ENCODE data around the gene RALBP1. TPM values are rescaled to one million over a fixed set of nuclear protein-coding genes. Genes with fewer than 3 reads are reported as not detected.

Gene RALBP1
- polyA plus RNA-seq, 1 experiment: 45.2 TPM

- no peaks in the 10 kb centered on the region for H3K27me3 ChIP-seq (ENCODE audit: control insufficient read depth, insufficient read depth, low read length)
- no peak for DNase-seq (ENCODE audit: low read depth)
- POLR2A ChIA-PET: no interaction called here
- peaks cover 22% of the 10 kb centered on the region for H3K36me3 ChIP-seq (ENCODE audit: control insufficient read depth, insufficient read depth, low read length)
- CTCF ChIA-PET: no interaction called here
- no peak overlapping the region for H3K4me3 ChIP-seq (ENCODE audit: low read depth, low read length)
- TF ChIP-seq CTCF (IDR thresholded peaks at IDR 0.05; ENCODE audit: insufficient read depth, low read depth, low read length): no peak
Observed at GRCh38 chr18:9558387-9559064, 83.2 kb downstream of the RALBP1 start.

- DNase-seq (ENCODE audit: low read depth): no peak
- Histone ChIP-seq H3K27me3 (ENCODE audit: control insufficient read depth, insufficient read depth, low read length) (no peaks in the 10 kb centered on the region), H3K36me3 (ENCODE audit: control insufficient read depth, insufficient read depth, low read length) (peaks cover 21% of the 10 kb centered on the region), H3K4me3 (ENCODE audit: low read depth, low read length) (no peak overlapping the region)
- TF ChIP-seq CTCF (IDR thresholded peaks at IDR 0.05; ENCODE audit: insufficient read depth, low read depth, low read length): no peak
- ChIA-PET CTCF (interaction anchor here (7.4 kb wide), 1 partner anchor 16 kb away, joined by 46 read pairs; no protein-coding TSS in a partner anchor), POLR2A (no interaction called here)
Observed at GRCh38 chr18:9559253-9559652, 83.9 kb downstream of the RALBP1 start.

DNA sequence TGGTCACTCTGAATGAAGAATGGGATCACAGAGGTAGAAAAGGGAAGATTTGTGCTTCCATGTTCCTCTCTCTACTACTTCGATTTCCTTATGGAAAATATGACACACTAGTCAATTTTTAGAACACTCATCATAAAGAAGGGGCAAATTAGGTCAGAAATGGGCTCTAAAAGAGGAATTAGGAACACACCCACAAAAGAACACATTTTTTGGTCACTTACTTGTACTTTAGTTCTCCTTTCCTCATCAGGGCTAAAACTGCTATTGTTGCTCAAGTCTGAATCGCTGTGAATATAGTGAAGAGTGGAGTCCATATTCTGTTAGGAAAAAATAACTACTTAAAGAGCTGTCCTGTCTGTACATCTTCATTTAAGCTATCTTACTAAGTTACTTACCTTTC is 86.4 kb downstream of the RALBP1 start:
- no peak for DNase-seq (ENCODE audit: low read depth)
- ChIA-PET CTCF (interaction anchor here (7.4 kb wide), 1 partner anchor 14 kb away, joined by 46 read pairs; no protein-coding TSS in a partner anchor), POLR2A (interaction anchor here (0.5 kb wide), 1 partner anchor 17 kb away, joined by 3 read pairs; no protein-coding TSS in a partner anchor)
- Histone ChIP-seq H3K27me3 (ENCODE audit: control insufficient read depth, insufficient read depth, low read length) (no peaks in the 10 kb centered on the region), H3K4me3 (ENCODE audit: low read depth, low read length) (no peak overlapping the region), H3K36me3 (ENCODE audit: control insufficient read depth, insufficient read depth, low read length) (peaks cover 17% of the 10 kb centered on the region)
- no peak for TF ChIP-seq CTCF (IDR thresholded peaks at IDR 0.05; ENCODE audit: insufficient read depth, low read depth, low read length)

GRCh38 chr18:9562584-9562983 is 87.3 kb downstream of the RALBP1 start:
- POLR2A ChIA-PET: interaction anchor here (0.5 kb wide), 1 partner anchor 17 kb away, joined by 3 read pairs; no protein-coding TSS in a partner anchor
- DNase-seq (ENCODE audit: low read depth): no peak
- CTCF ChIA-PET: interaction anchor here (1.0 to 7.4 kb wide), 3 partner anchors 8 to 18 kb away, joined by 3 to 46 read pairs (median 5); no protein-coding TSS in a partner anchor
- H3K4me3 ChIP-seq (ENCODE audit: low read depth, low read length): no peak overlapping the region
- H3K36me3 ChIP-seq (ENCODE audit: control insufficient read depth, insufficient read depth, low read length): peaks cover 18% of the 10 kb centered on the region
- TF ChIP-seq CTCF (IDR thresholded peaks at IDR 0.05; ENCODE audit: insufficient read depth, low read depth, low read length): no peak
- H3K27me3 ChIP-seq (ENCODE audit: control insufficient read depth, insufficient read depth, low read length): no peaks in the 10 kb centered on the region

DNA sequence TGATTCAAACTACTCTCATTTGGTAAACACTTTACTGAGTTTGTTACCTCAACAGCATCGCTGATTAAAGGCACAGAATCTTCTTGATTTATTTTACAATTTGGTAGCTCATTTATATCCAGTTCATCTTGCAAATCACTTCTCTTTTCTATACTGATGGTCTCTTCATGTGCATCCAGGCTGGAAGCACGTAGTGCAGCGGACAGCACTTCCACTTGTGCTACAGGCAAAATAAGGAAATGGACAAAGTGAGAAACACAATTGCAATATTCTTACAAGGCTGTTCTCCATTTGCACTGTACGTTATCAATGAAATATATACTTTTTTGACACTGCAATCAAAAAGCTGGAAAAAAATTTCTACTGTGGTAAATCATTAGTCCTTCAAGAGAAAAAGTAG is 88.0 kb downstream of the RALBP1 start:
- Histone ChIP-seq H3K36me3 (ENCODE audit: control insufficient read depth, insufficient read depth, low read length) (peaks cover 21% of the 10 kb centered on the region), H3K27me3 (ENCODE audit: control insufficient read depth, insufficient read depth, low read length) (no peaks in the 10 kb centered on the region), H3K4me3 (ENCODE audit: low read depth, low read length) (no peak overlapping the region)
- TF ChIP-seq CTCF (IDR thresholded peaks at IDR 0.05; ENCODE audit: insufficient read depth, low read depth, low read length): no peak
- ChIA-PET POLR2A (interaction anchor here (0.6 kb wide), 1 partner anchor 112 kb away, joined by 3 read pairs; no protein-coding TSS in a partner anchor), CTCF (interaction anchor here (1.0 to 7.4 kb wide), 2 partner anchors 9 to 12 kb away, joined by 5 to 46 read pairs; no protein-coding TSS in a partner anchor)
- no peak for DNase-seq (ENCODE audit: low read depth)
